ENCODE data around the gene RALGAPA2. TPM values are rescaled to one million over a fixed set of nuclear protein-coding genes. Genes with fewer than 3 reads are reported as not detected.

Gene RALGAPA2
- total RNA-seq, 2 experiments from 2014 or later, result 14.3 to 17.2 TPM

DNA sequence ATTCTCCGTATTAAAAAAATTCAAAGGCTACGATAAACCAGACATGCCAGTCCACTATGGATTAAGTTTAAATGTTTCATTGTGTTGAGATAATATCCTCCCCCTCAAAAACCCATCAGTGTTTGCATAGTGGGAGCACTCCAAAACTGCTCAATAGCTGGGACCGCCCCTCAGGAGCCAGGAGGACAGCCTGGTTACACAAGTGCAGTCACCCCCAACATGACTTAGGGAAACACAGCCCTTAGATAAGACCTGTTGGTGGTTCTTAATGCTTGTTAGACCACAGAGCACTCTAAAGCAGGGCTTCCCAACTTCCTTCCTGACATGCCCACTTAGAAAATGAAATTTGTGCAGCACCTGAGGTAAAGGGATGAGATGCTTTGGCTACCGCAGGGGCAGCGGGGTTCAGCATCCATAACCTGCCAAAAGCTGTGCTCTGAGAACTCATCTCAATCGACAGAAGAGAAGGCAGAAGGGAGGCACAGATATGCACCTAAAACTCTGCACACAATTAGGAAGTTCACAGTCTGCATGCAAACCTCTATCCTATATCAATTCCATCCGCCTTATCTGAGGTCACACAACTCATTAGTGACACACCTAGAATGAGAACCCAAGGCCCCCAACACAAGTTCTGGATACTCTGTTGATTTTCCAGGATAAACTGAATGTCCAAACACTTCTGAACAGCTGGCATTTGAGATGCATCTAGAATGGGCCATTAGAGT, 74.3 kb downstream of the RALGAPA2 start:
- ChIA-PET CTCF (interaction anchor here (1.6 kb wide), 1 partner anchor 44 kb away, joined by 3 read pairs; no protein-coding TSS in a partner anchor), POLR2A (no interaction called here)
- no peak for DNase-seq
- peaks cover 17% of the 10 kb centered on the region for H3K36me3 Mint-ChIP-seq (ENCODE audit: low read depth)
- H3K4me3 Mint-ChIP-seq, result no peak overlapping the region
- TF ChIP-seq, protein P1, sequence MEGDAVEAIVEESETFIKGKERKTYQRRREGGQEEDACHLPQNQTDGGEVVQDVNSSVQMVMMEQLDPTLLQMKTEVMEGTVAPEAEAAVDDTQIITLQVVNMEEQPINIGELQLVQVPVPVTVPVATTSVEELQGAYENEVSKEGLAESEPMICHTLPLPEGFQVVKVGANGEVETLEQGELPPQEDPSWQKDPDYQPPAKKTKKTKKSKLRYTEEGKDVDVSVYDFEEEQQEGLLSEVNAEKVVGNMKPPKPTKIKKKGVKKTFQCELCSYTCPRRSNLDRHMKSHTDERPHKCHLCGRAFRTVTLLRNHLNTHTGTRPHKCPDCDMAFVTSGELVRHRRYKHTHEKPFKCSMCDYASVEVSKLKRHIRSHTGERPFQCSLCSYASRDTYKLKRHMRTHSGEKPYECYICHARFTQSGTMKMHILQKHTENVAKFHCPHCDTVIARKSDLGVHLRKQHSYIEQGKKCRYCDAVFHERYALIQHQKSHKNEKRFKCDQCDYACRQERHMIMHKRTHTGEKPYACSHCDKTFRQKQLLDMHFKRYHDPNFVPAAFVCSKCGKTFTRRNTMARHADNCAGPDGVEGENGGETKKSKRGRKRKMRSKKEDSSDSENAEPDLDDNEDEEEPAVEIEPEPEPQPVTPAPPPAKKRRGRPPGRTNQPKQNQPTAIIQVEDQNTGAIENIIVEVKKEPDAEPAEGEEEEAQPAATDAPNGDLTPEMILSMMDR (IDR thresholded peaks at IDR 0.05), result no peak
- H3K27ac Mint-ChIP-seq, result no peak overlapping the region
- no peak for ATAC-seq
- H3K9me3 Mint-ChIP-seq, result no peaks in the 10 kb centered on the region
- intact Hi-C loops (cut with micrococcal nuclease), result no loop called here
- no peaks in the 10 kb centered on the region for H3K27me3 Mint-ChIP-seq
- H3K4me1 Mint-ChIP-seq (ENCODE audit: low read depth), result no peaks in the 10 kb centered on the region

- Mint-ChIP-seq H3K27ac (no peak overlapping the region), H3K36me3 (ENCODE audit: low read depth) (peaks cover 14% of the 10 kb centered on the region), H3K4me1 (ENCODE audit: low read depth) (no peaks in the 10 kb centered on the region), H3K27me3 (no peaks in the 10 kb centered on the region), H3K4me3 (no peak overlapping the region), H3K9me3 (no peaks in the 10 kb centered on the region)
- POLR2A ChIA-PET, result no interaction called here
- CTCF ChIA-PET, result interaction anchor here (1.4 to 1.9 kb wide), 2 partner anchors 20 to 190 kb away, joined by 3 to 5 read pairs; no protein-coding TSS in a partner anchor
- TF ChIP-seq, protein P1 (IDR thresholded peaks at IDR 0.05), result no peak
- no peak for ATAC-seq
- no peak for DNase-seq
- intact Hi-C loops (cut with micrococcal nuclease), result no loop called here
These were observed 77.4 kb downstream of the RALGAPA2 start for GRCh38 chr20:20635006-20635405.

DNA sequence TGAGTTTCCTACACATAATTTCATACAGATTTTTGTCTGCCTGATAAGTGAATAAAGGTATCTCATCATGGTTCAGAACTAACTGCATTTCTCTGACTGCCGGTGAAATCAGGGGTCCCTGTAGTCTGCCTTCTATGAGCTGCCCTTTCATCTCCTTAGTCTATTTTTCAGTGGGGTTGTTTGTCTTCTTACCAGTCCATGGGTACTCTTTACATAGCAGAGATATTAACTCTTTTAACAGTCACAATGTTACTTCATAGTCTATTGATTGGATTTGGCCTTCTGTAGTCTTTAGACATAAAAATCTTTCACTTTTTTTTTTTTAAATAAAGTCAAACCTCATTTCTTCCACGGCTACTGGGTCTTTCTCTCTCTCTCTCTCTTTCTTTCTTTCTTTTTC, 79.8 kb downstream of the RALGAPA2 start:
- H3K36me3 Mint-ChIP-seq (ENCODE audit: low read depth), result peaks cover 17% of the 10 kb centered on the region
- intact Hi-C loops (cut with micrococcal nuclease), result no loop called here
- ChIA-PET POLR2A (no interaction called here), CTCF (no interaction called here)
- H3K4me3 Mint-ChIP-seq, result no peak overlapping the region
- TF ChIP-seq, protein P1 (IDR thresholded peaks at IDR 0.05), result no peak
- H3K4me1 Mint-ChIP-seq (ENCODE audit: low read depth), result no peaks in the 10 kb centered on the region
- H3K27me3 Mint-ChIP-seq, result no peaks in the 10 kb centered on the region
- ATAC-seq (no peak), DNase-seq (no peak)
- H3K27ac Mint-ChIP-seq, result no peak overlapping the region
- no peaks in the 10 kb centered on the region for H3K9me3 Mint-ChIP-seq

DNA sequence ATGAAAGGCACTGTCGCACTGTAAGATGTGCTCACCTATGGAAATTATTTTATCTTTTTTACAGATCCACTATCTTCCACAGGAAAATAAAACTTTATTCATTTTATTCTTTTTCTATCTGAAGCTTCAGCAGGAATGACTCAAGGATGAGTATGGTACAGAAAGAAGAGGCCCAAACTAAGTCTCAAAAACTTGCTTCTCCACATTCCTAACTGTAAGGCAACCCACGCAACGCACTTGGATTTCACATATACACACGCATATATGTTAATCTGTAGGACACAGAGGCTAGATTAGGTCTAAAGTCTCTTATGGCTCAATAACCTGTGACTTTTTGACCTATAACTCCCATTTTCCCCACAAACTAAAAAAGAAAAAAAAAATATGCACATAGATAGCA, 81.9 kb downstream of the RALGAPA2 start:
- H3K27ac Mint-ChIP-seq, result no peak overlapping the region
- H3K27me3 Mint-ChIP-seq, result no peaks in the 10 kb centered on the region
- ATAC-seq, result no peak
- H3K36me3 Mint-ChIP-seq (ENCODE audit: low read depth), result peaks cover 20% of the 10 kb centered on the region
- no peaks in the 10 kb centered on the region for H3K9me3 Mint-ChIP-seq
- no peaks in the 10 kb centered on the region for H3K4me1 Mint-ChIP-seq (ENCODE audit: low read depth)
- TF ChIP-seq, protein P1 (IDR thresholded peaks at IDR 0.05), result no peak
- ChIA-PET POLR2A (no interaction called here), CTCF (interaction anchor here (0.6 kb wide), 1 partner anchor 36 kb away, joined by 4 read pairs; no protein-coding TSS in a partner anchor)
- DNase-seq, result no peak
- H3K4me3 Mint-ChIP-seq, result no peak overlapping the region
- intact Hi-C loops (cut with micrococcal nuclease), result no loop called here

- H3K27ac Mint-ChIP-seq, result no peak overlapping the region
- ChIA-PET CTCF (interaction anchor here (0.6 kb wide), 1 partner anchor 35 kb away, joined by 4 read pairs; no protein-coding TSS in a partner anchor), POLR2A (no interaction called here)
- no peaks in the 10 kb centered on the region for H3K27me3 Mint-ChIP-seq
- no peaks in the 10 kb centered on the region for H3K9me3 Mint-ChIP-seq
- intact Hi-C loops (cut with micrococcal nuclease), result no loop called here
- H3K4me1 Mint-ChIP-seq (ENCODE audit: low read depth), result no peaks in the 10 kb centered on the region
- peaks cover 17% of the 10 kb centered on the region for H3K36me3 Mint-ChIP-seq (ENCODE audit: low read depth)
- no peak for ATAC-seq
- H3K4me3 Mint-ChIP-seq, result no peak overlapping the region
- TF ChIP-seq, protein P1 (IDR thresholded peaks at IDR 0.05), result no peak
- no peak for DNase-seq
These were observed 82.8 kb downstream of the RALGAPA2 start for GRCh38 chr20:20629556-20630188.
